SH-SY5Y (cell line): ENCODE results near the gene TPRA1.

Experiments
- GATA2 ChIP-seq: IDR thresholded peaks from 2 replicates; pipeline ENCODE4 v1.6.1; 2011; ENCODE audit warnings: mild to moderate bottlenecking, low read depth, low read length
- GATA3 ChIP-seq: IDR thresholded peaks from 2 replicates; pipeline ENCODE4 v1.6.1; 2011; ENCODE audit warnings: low read depth, mild to moderate bottlenecking, low read length, moderate library complexity

GRCh38 chr3:127585163-127585812 lies 5.2 kb downstream of the TPRA1 start:
- no peak for TF ChIP-seq GATA2
- TF ChIP-seq GATA3 = no peak
